GM18951 (cell line): Measurements from ENCODE around the gene FAR2.

Experiments used
- POLR2A ChIP-seq: IDR thresholded peaks from 4 replicates; pipeline ENCODE4 v1.6.1; 2011; ENCODE audit warnings: mild to moderate bottlenecking; ENCODE audit not compliant: insufficient read length, insufficient read depth; ENCODE audit errors: extremely low read depth
- in situ Hi-C: fragments of 300-500 bp; cut with MboI; formaldehyde crosslinking; loops from one replicate; pipeline ENCODE4 v1.12.0; 2022; ENCODE audit warnings: low sequenced_read_pairs, mixed read lengths, inconsistent platforms; ENCODE audit not compliant: unreplicated experiment

Gene FAR2

DNA sequence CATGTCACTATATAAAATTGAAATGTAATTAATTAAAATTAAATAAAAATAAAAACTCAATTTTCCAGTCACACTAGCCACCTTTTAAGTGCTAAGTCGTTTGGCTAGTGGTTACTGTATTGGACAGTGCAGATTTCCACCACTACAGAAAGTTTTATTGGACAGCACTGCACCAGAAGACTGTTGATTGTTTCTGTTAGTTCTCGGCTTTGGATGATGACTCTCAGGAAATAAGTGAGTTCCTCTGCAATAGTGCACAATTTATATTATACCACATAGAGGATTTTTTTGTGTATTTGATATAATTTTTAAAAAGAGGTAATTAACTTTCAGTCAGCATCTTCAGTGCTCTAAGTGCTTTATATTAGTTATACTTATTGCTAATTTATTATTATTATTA, 52.7 kb downstream of the FAR2 start:
- TF ChIP-seq POLR2A, result no peak
- in situ Hi-C loops, result no loop called here

- TF ChIP-seq POLR2A, result no peak
- in situ Hi-C loops, result no loop called here
These were observed 55.4 kb downstream of the FAR2 start for GRCh38 chr12:29204521-29204920.

DNA sequence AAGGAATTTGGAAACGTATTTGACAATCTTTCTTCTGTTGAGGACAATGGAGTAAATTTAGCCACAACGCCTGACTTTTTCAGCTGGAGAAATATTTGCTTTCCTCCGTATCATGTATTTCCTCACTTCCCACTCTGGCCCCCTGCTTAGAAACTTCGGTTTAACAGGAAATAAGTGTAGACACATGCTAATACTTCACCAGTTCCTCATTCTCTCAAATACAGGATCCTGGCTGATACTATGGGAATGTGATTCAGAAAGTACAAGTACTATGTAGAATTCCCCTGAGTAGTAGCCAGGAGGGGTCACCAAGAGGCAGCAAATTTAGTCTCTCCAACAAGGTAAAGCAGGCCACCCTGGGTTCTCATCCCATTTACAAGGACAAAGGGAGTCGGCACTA, 58.0 kb downstream of the FAR2 start:
- TF ChIP-seq POLR2A, result no peak
- in situ Hi-C loops, result no loop called here

GRCh38 chr12:29208060-29208459, 59.0 kb downstream of the FAR2 start:
- in situ Hi-C loops, result no loop called here
- no peak for TF ChIP-seq POLR2A

DNA sequence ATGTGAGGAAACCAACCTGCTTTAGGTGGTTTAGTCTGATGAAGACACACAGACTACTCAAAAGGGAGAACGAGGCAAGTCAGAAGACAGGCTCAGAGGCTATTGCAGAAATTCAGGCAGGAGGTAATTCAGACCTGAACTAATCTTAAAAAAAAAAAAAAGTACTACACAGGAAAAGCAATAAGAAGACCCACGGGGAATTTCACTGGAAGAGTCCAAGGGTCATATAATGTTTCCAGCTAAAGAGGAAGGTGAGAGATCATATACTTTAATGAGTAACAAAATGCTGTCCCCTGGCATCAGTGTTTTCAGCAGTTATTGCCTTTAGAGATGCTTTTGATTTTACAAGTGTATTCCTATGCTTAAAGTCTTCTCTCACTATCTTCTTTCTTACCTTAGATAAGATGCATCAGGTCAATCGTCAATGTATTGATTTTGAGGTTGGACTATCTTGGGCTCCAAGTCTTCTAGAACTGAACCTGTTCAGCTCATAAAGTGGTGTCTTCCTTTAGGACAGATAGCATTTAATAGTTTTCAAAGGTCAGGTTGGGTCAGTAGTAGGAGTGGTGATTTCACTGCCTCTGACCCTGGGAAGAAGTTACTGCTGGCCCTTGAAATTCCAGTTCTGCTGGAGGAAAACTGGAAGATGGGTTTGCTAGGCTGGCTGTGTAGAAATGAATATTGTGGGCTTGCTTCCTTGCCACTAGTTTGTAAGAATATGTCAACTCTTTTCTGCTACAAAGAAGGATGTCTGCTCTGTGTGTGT, 60.0 kb downstream of the FAR2 start:
- in situ Hi-C loops, result no loop called here
- TF ChIP-seq POLR2A, result no peak

DNA sequence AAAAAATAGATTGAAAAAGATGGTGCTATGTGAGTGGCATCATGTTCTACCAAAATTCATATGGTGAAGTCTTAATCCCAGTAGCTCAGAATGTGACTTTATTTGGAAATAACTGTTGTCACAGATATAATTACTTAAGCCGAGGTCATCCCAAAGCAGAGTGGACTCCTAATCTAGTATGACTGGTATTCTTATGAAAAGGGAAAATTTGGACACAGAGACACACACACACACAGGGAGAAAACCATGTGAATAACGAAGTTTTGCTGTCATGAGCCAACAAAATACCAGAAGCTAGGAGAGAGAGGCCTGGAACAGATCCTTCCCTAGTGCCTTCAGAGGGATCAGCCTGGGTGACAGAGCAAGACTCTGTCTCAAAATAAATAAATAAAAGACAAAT, 62.6 kb downstream of the FAR2 start:
- in situ Hi-C loops, result no loop called here

GRCh38 chr12:29212682-29213403, 63.8 kb downstream of the FAR2 start:
- in situ Hi-C loops, result no loop called here
- no peak for TF ChIP-seq POLR2A

More for the DNA sequence above, 62.6 kb downstream of the FAR2 start:
- no peak for TF ChIP-seq POLR2A

DNA sequence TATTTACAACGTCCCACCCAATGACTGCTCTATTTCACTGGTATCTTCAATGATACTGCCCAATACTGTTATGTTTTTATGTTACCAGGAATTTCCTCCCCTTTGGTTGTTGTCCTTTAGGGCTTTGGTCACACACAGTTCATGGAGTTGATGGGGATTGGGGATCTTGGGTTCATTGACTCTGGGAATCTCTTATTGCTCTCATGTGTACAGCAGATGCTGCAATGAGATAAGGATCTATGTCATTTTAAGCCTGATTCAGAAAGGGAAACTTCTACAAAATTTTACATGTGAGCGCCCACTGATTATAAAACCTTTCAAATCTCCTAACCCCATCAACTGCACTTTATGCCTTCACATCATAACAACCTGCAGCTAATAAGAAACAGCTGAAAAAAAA, 67.2 kb downstream of the FAR2 start:
- no peak for TF ChIP-seq POLR2A
- in situ Hi-C loops, result no loop called here

- in situ Hi-C loops, result no loop called here
- TF ChIP-seq POLR2A, result no peak
These were observed 67.9 kb downstream of the FAR2 start for GRCh38 chr12:29216797-29217575.

DNA sequence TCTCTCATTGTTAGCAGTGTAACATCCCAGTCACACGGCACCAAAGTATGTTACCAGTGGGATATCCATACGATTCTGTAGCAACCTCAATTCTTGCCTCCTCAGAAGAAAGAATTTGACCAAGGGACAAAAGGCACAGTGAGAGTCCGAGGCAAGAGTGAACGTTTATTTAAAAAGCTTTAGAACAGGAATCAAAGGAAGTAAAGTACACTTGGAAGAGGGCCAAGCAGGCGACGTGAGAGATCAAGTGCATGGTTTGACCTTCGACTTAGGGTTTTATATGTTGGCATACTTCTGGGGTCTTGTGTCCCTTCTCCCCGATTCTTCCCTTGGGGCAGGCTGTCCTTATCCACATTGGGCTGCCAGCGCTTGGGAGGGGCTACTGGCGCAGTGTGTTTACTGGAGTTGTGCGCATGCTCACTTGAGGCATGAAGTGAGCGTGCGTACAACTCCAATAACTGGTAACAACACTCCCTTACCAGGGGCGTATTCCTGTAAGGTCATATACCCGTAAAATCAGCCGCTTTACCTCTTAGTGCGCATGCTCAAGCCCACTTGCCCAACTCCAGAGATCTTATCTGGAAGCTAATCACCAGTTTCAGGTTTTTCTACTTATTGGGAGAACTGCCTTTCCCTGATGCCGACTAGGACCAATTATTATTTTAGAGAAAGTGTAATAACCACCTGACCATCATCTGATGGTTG, 71.7 kb downstream of the FAR2 start:
- no peak for TF ChIP-seq POLR2A
- in situ Hi-C loops, result no loop called here

DNA sequence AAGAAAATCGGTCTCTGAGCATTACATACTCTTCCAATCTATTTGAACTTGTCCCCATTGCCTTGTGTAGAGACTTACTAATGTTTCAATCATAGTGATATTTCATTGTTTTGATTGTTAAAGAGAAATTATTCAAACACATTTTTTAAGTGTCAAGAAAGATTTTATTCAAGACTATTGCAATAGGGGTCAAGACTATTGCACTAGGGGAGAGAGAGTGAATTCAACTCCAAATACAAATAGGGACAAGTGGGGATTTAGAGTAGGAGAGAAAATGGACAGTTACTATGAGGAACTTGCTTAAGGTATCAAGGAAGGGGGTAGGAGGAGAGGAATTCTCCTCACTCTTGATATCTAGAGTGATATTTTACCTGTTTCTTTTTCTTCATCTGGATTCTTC, 73.1 kb downstream of the FAR2 start:
- TF ChIP-seq POLR2A, result no peak
- in situ Hi-C loops, result no loop called here

GRCh38 chr12:29223426-29223825, 74.3 kb downstream of the FAR2 start:
- in situ Hi-C loops, result no loop called here
- no peak for TF ChIP-seq POLR2A
